GM11168 (cell line): ENCODE results near the gene THAP5.
"Not testable (repeated sequence)": the region's sequence is repeated elsewhere in the genome, so short reads cannot be mapped to it uniquely, and the experiment has no call there.

ENCODE experiments used
- in situ Hi-C: fragments of 300-500 bp; cut with MboI; formaldehyde crosslinking; loops from one replicate; pipeline ENCODE4 v1.12.0; 2022; ENCODE audit warnings: low sequenced_read_pairs; ENCODE audit not compliant: unreplicated experiment

The THAP5 gene

DNA sequence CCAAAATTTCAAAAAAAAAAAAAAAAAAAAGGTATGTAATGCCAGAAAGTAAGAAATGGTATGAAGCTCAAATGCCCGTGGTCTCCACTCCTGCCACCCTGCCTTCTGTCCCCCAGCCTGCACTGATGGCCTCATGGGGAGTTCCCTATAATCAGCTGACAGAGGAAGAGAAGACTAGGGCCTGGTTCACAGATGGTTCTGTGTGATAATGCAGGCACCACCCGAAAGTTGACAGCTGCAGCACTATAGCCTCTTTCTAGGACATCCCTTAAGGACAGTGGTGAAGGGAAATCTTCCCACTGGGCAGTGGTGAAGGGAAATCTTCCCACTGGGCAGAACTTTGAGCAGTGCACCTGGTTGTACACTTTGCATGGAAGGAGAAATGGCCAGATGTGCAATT, 31.3 kb downstream of the THAP5 start:
- in situ Hi-C loops = not testable (repeated sequence)

DNA sequence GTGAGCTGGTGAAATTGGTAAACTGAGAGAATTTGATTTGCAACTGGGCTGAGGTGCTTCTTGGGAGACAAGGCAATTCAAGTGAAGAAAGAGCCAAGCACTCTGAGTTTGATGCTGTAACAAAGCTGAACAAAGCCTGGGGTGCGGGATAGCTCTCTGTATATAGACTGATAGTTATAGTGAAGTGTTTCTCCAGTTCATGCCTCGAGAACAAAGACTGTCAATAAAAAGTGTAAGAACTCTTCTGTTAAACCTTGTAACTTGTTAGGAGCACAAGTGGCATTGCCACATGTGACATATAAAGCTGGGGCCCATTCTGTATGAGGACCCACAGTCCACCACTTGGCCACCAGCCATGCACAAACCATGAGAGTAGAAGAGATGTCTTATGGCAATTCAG, 32.3 kb downstream of the THAP5 start:
- in situ Hi-C loops = no loop called here

GRCh38 chr7:108535744-108536143, 33.8 kb downstream of the THAP5 start:
- in situ Hi-C loops = no loop called here

GRCh38 chr7:108535257-108535656, 34.2 kb downstream of the THAP5 start:
- in situ Hi-C loops = no loop called here

DNA sequence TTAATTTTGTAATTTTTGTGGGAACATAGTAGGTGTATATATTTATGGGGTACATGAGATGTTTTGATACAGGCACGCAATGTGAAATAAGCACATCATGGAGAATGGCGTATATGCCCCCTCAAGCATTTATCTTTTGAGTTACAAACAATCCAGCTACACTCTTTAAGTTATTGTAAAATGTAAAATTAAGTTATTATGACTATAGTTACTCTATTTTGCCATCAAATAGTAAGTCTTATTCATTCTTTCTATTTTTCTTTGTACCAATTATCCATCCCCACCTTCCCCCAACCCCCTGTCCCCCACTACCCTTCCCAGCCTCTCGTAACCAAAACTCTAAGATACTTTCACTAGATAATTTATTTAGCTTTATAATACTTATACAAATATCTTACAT, 35.8 kb downstream of the THAP5 start:
- in situ Hi-C loops = no loop called here

DNA sequence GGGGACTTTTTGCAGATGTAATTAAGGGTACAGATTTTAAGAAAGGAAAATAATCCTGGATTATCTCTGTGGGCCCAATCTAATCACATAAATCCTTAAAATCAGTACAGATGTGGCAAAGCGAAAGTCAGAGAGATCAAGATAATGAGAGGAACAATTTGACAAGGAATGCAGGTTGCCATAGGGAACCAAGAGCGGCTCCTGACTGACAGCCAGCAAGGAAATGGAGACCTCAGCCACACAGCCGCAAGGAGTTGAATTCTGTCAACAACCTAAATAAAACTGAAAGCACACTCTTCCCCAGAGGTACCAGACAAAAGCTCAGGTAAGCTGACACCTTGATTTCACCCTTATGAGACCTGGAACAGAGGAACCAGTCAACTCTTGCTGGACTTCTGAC, 40.2 kb downstream of the THAP5 start:
- in situ Hi-C loops = no loop called here

DNA sequence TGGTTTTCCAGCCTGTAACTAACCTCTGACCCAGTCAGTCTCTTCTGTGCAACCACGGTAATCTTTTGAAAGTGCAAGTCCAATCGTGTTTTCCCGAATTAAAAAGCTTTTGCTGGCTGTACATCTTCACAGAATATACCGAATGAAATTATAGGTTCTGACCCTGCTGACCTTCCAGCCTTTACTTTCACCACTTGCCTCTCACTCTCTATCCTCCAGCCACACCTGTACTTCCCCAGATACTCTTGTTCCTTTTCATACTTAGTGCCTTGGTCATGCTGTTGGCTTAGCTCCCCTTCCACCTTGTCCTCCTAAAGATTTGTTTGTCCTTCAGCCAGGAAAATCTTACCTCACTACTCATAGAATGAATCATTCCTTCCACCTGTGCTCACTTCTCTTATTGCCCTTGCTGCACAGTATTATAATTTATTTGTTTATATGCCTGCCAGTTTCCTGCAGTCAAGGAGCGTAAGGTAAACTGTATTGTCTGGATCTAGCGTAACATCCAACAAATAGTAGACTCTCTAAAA, 41.3 kb downstream of the THAP5 start:
- in situ Hi-C loops = no loop called here

DNA sequence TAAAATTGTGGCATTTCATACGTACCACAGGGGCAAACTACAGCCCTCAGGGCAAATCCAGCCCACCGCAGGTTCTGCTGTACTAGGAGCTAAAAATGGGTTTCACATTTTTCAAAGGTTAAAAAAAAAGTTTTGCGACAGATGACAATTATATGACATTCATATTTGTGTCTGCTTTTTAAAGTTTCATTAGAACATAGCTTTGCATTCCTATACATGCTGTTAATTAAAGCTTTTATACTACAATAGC, 42.8 kb downstream of the THAP5 start:
- in situ Hi-C loops = no loop called here

- in situ Hi-C loops = no loop called here
Measured at GRCh38 chr7:108525985-108526767, 43.3 kb downstream of the THAP5 start, which contains the start of gene PNPLA8. PNPLA8 (minus strand) TSS chr7:108526135; CDS start chr7:108515491, 10,644 bp downstream.

DNA sequence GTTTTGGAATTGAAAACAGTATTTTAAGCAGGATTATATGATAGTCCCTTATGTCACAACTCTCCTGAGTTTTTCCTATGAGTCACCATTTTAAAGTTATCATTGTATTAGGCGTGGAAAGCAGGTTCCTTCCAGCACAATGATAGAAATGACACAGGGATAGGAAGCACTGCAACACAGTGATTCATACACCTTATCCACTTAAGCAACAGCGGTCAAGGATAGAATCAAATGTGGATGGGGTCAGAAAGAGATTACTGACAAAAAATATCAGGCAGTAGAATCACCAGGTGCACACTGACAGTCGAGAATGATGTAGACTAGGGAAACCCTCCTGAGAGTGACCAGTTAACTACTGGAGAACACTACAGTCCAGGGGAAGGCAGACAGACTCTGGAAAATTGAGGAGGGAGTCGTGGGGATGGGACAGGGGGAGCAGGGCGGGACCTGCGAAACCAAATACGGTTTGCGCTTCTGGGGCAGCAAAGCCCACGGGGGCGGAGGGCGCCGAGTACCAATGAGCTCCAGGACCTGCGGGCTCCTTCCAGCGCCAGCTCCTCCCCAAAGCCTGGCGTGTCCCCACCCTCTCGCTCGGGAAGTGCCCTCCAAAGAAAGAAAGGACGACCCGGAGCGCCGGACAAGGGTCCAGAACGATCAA, 44.0 kb downstream of the THAP5 start:
- in situ Hi-C loops = no loop called here

- in situ Hi-C loops = no loop called here
Measured at GRCh38 chr7:108522780-108523179, 46.7 kb downstream of the THAP5 start.

- in situ Hi-C loops = no loop called here
Measured at GRCh38 chr7:108517951-108518350, 51.6 kb downstream of the THAP5 start.

- in situ Hi-C loops = no loop called here
Measured at GRCh38 chr7:108515630-108516029, 53.9 kb downstream of the THAP5 start.

DNA sequence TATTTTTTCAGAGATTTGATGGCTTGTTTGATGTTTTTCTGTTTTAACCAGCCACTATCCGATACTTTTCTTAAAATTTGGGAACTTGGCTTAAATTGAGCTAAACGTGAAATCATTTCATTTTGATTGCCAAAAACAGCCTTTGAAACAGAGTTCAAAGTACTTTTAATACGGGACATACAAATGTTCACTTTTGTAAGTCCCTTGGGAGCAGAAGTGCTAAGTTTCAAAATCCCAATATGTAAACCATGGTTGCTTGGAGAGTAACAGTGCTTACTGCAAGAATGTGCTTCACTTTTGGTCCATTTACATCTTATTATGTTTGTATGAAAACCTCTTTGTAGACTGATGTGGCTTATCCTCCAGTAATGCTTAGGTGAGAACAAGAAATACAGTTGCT, 54.5 kb downstream of the THAP5 start:
- in situ Hi-C loops = no loop called here
